DMS79 treated with DMSO at 0.1 percent for 48 hours (cell line): ENCODE results near the gene ATPAF1.
"Not testable (repeated sequence)": the region's sequence is repeated elsewhere in the genome, so short reads cannot be mapped to it uniquely, and the experiment has no call there.

ENCODE experiments used
- DNase-seq: peaks from one replicate; lab custom pipeline; 2025; lab: John Stamatoyannopoulos, UW

The ATPAF1 gene

GRCh38 chr1:46667782-46668760 is at the start of gene ATPAF1:
Gene ATPAF1, minus strand, starts transcription at chr1:46668364. Its CDS starts 42 bp downstream, at chr1:46668322.
- peak; percentile 63 for DNase-seq

- DNase-seq: no peak
These were observed 49.5 kb upstream of the ATPAF1 start for GRCh38 chr1:46717654-46718053.

GRCh38 chr1:46714976-46715375 is 46.8 kb upstream of the ATPAF1 start:
- DNase-seq: no peak

GRCh38 chr1:46708121-46708520 is 40.0 kb upstream of the ATPAF1 start:
- DNase-seq: no peak

GRCh38 chr1:46705408-46705807 is 37.2 kb upstream of the ATPAF1 start:
- DNase-seq: no peak

GRCh38 chr1:46703927-46704641 is 35.9 kb upstream of the ATPAF1 start:
- DNase-seq: no peak

GRCh38 chr1:46699666-46700065 is 31.5 kb upstream of the ATPAF1 start:
- DNase-seq: no peak

GRCh38 chr1:46697053-46697452 is 28.9 kb upstream of the ATPAF1 start:
- DNase-seq: no peak

GRCh38 chr1:46694676-46695075 is 26.5 kb upstream of the ATPAF1 start:
- DNase-seq: not testable (repeated sequence)

- no peak for DNase-seq
These were observed 24.9 kb upstream of the ATPAF1 start for GRCh38 chr1:46692811-46693770.

GRCh38 chr1:46691997-46692790 is 24.0 kb upstream of the ATPAF1 start:
- no peak for DNase-seq

GRCh38 chr1:46690931-46691421 is 22.8 kb upstream of the ATPAF1 start:
- DNase-seq: no peak

- no peak for DNase-seq
These were observed 21.7 kb upstream of the ATPAF1 start for GRCh38 chr1:46689897-46690296.

- DNase-seq: no peak
These were observed 21.2 kb upstream of the ATPAF1 start for GRCh38 chr1:46689356-46689755.

GRCh38 chr1:46687921-46688509 is 19.9 kb upstream of the ATPAF1 start:
- no peak for DNase-seq

GRCh38 chr1:46687093-46687659 is 19.0 kb upstream of the ATPAF1 start:
- DNase-seq: peak; percentile 63

GRCh38 chr1:46686255-46686654 is 18.1 kb upstream of the ATPAF1 start:
- no peak for DNase-seq

GRCh38 chr1:46684670-46685069 is 16.5 kb upstream of the ATPAF1 start:
- DNase-seq: no peak

GRCh38 chr1:46682064-46682463 is 13.9 kb upstream of the ATPAF1 start:
- no peak for DNase-seq
